A673 (cell line): Measurements from ENCODE around the gene LCN6. TPM values are rescaled to one million over a fixed set of nuclear protein-coding genes. Genes with fewer than 3 reads are reported as not detected.

Source experiments
- BruUV-seq: library from RNA; stranded (reverse); fragments of 400-500 nt; replicated peaks from 2 replicates; lab custom pipeline; 2021; lab: Mats Ljungman, UMichigan
- CTCF ChIA-PET: fragments of 300-600 bp; sonication (Branson Sonifier 250); formaldehyde crosslinking; loops from one replicate; lab custom pipeline; 2022; ENCODE audit warnings: antibody characterized with exemption; lab: Charles Lee
- POLR2A ChIA-PET: fragments of 300-600 bp; sonication (Branson Sonifier 250); formaldehyde crosslinking; loops from one replicate; lab custom pipeline; 2022; ENCODE audit warnings: antibody characterized with exemption; ENCODE audit not compliant: low non-redundant PET; lab: Charles Lee
- DNase-seq: peaks from one replicate; pipeline ENCODE4 v3.0.0-alpha.2; 2015; ENCODE audit warnings: low spot score
- H3K27ac ChIP-seq: fragments of 200-600 bp; sonication (generic); 2 replicates; pipeline ENCODE4 v1.5.1; 2016; ENCODE audit warnings: mixed run types, low read depth, mild to moderate bottlenecking, mixed read lengths, antibody characterized with exemption, low read length; ENCODE audit not compliant: poor library complexity, severe bottlenecking
- H3K27me3 ChIP-seq: fragments of 200-600 bp; sonication (generic); replicated peaks from 2 replicates; pipeline ENCODE4 v1.6.1; 2017; ENCODE audit warnings: mixed run types, low read depth, mild to moderate bottlenecking, mixed read lengths, antibody characterized with exemption, low read length; ENCODE audit not compliant: insufficient read depth, poor library complexity
- H3K36me3 ChIP-seq: fragments of 200-600 bp; sonication (generic); 2 replicates; pipeline ENCODE4 v1.6.1; 2016; ENCODE audit warnings: mixed run types, mild to moderate bottlenecking, mixed read lengths, antibody characterized with exemption, low read length; ENCODE audit not compliant: insufficient read depth, poor library complexity, severe bottlenecking
- H3K4me1 ChIP-seq: fragments of 200-600 bp; sonication (generic); 2 replicates; pipeline ENCODE4 v1.6.1; 2017; ENCODE audit warnings: mixed run types, mild to moderate bottlenecking, mixed read lengths, antibody characterized with exemption, low read length; ENCODE audit not compliant: insufficient read depth, poor library complexity, severe bottlenecking
- H3K4me3 ChIP-seq: fragments of 200-600 bp; sonication (generic); 2 replicates; pipeline ENCODE4 v1.5.1; 2016; ENCODE audit warnings: low read depth, mixed run types, mild to moderate bottlenecking, mixed read lengths, low read length; ENCODE audit not compliant: poor library complexity, severe bottlenecking
- H3K9me3 ChIP-seq: fragments of 200-600 bp; sonication (generic); 2 replicates; pipeline ENCODE4 v1.6.1; 2016; ENCODE audit warnings: mixed run types, low read depth, mild to moderate bottlenecking, mixed read lengths, antibody characterized with exemption, low read length; ENCODE audit not compliant: poor library complexity, severe bottlenecking
- EZH2 ChIP-seq: fragments of 200-600 bp; sonication (generic); IDR thresholded peaks from 2 replicates; pipeline ENCODE4 v1.6.1; 2017; ENCODE audit warnings: borderline replicate concordance, low read depth, mild to moderate bottlenecking, mixed read lengths, antibody characterized with exemption, low read length; ENCODE audit not compliant: poor library complexity, severe bottlenecking
- intact Hi-C: fragments of 100-400 bp; cut with micrococcal nuclease; formaldehyde crosslinking; loops from one replicate; pipeline ENCODE4 v1.10.0; 2022; ENCODE audit not compliant: unreplicated experiment
- total RNA-seq: library from RNA; stranded (reverse); gene quantifications from 2 replicates; pipeline ENCODE4 v1.2.3, GENCODE V29; 2021
- TF ChIP-seq, protein P1 (sequence below): fragments of 300-800, 200-600 bp; sonication (generic); conservative IDR thresholded peaks from 2 replicates; pipeline ENCODE4 v1.5.1; 2017; ENCODE audit warnings: low read depth, mild to moderate bottlenecking, antibody characterized with exemption, low read length, moderate library complexity, mixed read lengths

LCN6 gene
- total RNA-seq, 1 experiment from 2014 or later, result not detected

DNA sequence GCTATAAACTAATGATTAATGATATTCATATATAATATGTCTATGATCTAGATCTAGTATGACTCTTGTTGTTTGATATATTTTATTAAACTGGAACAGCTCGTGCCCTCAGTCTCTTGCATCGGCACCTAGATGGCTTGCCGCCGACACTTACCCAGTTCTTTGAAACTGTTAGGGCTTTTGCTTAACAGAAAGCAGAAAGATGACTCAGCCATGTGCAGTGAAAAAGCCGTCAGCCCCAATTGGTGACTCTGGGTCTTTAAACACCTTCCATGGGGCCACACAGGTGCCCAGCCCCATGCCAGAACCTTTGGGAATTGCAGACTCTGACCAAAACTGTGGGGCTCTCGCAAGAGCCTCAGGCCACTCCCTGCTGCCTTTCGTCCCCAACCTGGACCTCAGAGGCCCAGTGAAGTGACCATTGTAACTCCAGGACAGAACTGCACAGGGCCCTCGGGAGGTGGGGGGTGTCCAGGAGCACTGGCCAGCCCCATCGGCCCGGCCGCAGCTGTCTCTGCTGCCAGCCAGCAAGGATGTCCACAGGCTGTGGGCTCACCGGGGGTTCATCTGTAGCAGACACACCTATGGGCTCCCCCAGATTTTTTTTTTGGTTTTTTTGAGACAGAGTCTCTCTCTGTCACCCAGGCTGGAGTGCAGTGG lies 13.4 kb downstream of the LCN6 start:
- no peak for TF ChIP-seq EZH2
- TF ChIP-seq, protein P1, sequence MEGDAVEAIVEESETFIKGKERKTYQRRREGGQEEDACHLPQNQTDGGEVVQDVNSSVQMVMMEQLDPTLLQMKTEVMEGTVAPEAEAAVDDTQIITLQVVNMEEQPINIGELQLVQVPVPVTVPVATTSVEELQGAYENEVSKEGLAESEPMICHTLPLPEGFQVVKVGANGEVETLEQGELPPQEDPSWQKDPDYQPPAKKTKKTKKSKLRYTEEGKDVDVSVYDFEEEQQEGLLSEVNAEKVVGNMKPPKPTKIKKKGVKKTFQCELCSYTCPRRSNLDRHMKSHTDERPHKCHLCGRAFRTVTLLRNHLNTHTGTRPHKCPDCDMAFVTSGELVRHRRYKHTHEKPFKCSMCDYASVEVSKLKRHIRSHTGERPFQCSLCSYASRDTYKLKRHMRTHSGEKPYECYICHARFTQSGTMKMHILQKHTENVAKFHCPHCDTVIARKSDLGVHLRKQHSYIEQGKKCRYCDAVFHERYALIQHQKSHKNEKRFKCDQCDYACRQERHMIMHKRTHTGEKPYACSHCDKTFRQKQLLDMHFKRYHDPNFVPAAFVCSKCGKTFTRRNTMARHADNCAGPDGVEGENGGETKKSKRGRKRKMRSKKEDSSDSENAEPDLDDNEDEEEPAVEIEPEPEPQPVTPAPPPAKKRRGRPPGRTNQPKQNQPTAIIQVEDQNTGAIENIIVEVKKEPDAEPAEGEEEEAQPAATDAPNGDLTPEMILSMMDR, result no peak
- intact Hi-C loops, result no loop called here
- H3K27me3 ChIP-seq, result no peaks in the 10 kb centered on the region
- H3K4me3 ChIP-seq, result no peak overlapping the region
- ChIA-PET CTCF (no interaction called here), POLR2A (no interaction called here)
- no peak for DNase-seq
- BruUV-seq, result no TSS peak
- H3K36me3 ChIP-seq, result no peaks in the 10 kb centered on the region
- peaks cover 4% of the 10 kb centered on the region for H3K4me1 ChIP-seq
- no peaks in the 10 kb centered on the region for H3K9me3 ChIP-seq
- no peak overlapping the region for H3K27ac ChIP-seq

DNA sequence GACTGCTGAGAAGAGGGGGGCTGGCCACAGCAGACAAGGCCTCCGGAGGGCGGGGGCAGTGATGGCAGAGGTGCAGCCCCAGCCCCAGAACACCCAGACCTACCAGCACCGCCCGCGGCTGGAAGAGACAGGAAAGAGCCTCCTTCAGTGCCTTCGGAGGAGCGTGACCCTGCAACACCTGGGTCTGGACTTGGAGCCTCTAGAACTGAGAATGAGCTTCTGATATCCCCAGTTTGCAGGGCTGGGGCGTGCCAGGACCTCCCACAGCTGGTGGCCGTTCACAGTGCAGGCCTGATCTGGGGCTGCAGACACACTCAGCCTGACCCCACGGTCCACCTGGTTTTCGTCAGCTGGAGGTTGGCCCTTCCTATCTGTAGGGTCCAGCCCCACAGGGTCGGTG lies 14.7 kb downstream of the LCN6 start:
- Histone ChIP-seq H3K4me3 (no peak overlapping the region), H3K27ac (no peak overlapping the region), H3K4me1 (peaks cover 5% of the 10 kb centered on the region), H3K27me3 (no peaks in the 10 kb centered on the region), H3K36me3 (no peaks in the 10 kb centered on the region), H3K9me3 (no peaks in the 10 kb centered on the region)
- CTCF ChIA-PET, result no interaction called here
- no peak for DNase-seq
- no TSS peak for BruUV-seq
- intact Hi-C loops, result no loop called here
- TF ChIP-seq, protein P1, result no peak
- TF ChIP-seq EZH2, result no peak
- POLR2A ChIA-PET, result no interaction called here

DNA sequence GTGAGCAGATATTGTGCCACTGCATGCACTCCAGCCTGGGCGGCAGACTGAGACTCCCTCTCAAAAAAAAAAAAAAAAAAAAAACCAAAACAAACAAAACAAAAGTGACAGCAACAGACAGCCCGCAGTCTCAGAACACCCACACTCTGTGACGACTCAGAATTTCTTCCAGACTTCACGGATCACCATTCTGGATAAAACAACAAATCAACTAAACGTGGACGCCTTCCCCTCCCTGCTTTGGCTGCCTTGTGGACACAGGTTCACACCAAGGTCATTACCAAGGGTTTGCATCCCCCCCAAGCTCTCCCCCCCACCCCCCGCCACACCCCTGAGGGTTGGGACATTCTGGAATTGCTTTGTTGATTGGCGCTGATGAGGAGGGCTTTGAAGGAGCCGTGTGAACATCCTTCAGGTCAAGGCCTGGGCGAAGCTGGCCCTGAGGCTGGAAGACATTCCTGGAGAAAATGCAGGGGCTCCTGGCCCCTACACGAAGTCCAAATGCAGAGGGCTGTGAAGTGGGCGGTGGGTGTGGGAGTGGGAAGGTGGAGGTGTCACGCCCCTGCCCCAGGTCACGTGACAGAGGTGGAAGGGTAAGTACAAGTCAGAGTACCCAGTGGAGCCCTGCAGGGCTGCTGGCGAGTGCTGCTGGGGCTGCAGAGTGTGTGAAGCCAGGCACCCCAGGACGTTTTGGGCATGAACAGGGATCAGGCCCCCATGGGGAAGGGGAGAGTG lies 15.7 kb downstream of the LCN6 start:
- Histone ChIP-seq H3K36me3 (no peaks in the 10 kb centered on the region), H3K27me3 (no peaks in the 10 kb centered on the region), H3K9me3 (no peaks in the 10 kb centered on the region), H3K27ac (no peak overlapping the region), H3K4me3 (no peak overlapping the region), H3K4me1 (peaks cover 5% of the 10 kb centered on the region)
- ChIA-PET POLR2A (no interaction called here), CTCF (no interaction called here)
- no peak for TF ChIP-seq EZH2
- TF ChIP-seq, protein P1, result no peak
- BruUV-seq, result no TSS peak
- DNase-seq, result no peak
- intact Hi-C loops, result no loop called here
